Measurements from ENCODE around the gene HOXC9. TPM values are rescaled to one million over a fixed set of nuclear protein-coding genes. Genes with fewer than 3 reads are reported as not detected.

Gene HOXC9
- total and polyA plus RNA-seq, 5 experiments from 2014 or later = not detected

DNA sequence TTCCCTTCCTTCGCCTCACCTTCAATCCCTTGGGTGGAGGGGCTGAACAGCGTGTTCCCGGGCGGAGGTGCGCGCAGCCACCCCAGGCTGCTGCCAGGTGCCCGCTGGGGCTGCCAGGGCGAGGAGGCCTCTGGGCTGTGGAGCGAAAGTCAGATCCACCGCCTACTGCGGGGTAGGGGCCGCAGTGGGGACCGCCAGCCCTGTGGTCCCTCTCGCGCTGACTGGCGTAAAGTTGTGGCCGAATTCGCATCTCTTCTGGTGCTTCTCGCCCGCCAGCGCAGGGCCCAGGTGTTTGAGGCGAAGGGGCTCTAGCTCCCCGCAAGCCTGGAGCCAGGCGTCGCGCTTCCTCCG lies 46.8 kb downstream of the HOXC9 start:
- ATAC-seq = peak; percentile 29 to 39
- POLR2A ChIA-PET = interaction anchor here (0.6 kb wide), 1 partner anchor 468 kb away, joined by 6 read pairs; no protein-coding TSS in a partner anchor
- H3K9me3 Mint-ChIP-seq = no peaks in the 10 kb centered on the region

GRCh38 chr12:54047160-54047963 lies 47.4 kb downstream of the HOXC9 start:
- Mint-ChIP-seq H3K36me3 (peaks cover 0 to 5% (median 4%) of the 10 kb centered on the region in 3 donors), H3K27ac (peak overlapping the region in 1 of 10 donors; percentile 77)

More for the DNA sequence above, 46.8 kb downstream of the HOXC9 start:
- H3K27me3 Mint-ChIP-seq = peaks cover 62 to 100% (median 90%) of the 10 kb centered on the region in 5 donors
- no peak for DNase-seq
- peak overlapping the region in 1 of 10 donors; percentile 77 for H3K27ac Mint-ChIP-seq
- H3K36me3 Mint-ChIP-seq = peaks cover 0 to 5% (median 4%) of the 10 kb centered on the region in 3 donors
- peaks cover 15 to 52% (median 34%) of the 10 kb centered on the region in 4 donors for H3K4me1 Mint-ChIP-seq
- peak overlapping the region; percentile 29 to 78 (median 62) for H3K4me3 Mint-ChIP-seq

GRCh38 chr12:54047964-54048303 lies 48.0 kb downstream of the HOXC9 start:
- no peak for ATAC-seq
- H3K27me3 Mint-ChIP-seq = peaks cover 64 to 100% (median 81%) of the 10 kb centered on the region in 5 donors
- H3K4me3 Mint-ChIP-seq = peak overlapping the region in 7 of 10 donors; percentile 16 to 78 (median 58)
- peaks cover 20 to 63% (median 43%) of the 10 kb centered on the region in 4 donors for H3K4me1 Mint-ChIP-seq
- peaks cover 0 to 5% (median 4%) of the 10 kb centered on the region in 3 donors for H3K36me3 Mint-ChIP-seq
- no peak for DNase-seq
- POLR2A ChIA-PET = interaction anchor here (0.5 kb wide), 1 partner anchor 151 kb away, joined by 7 read pairs; no protein-coding TSS in a partner anchor
- H3K9me3 Mint-ChIP-seq = no peaks in the 10 kb centered on the region
- H3K27ac Mint-ChIP-seq = no peak overlapping the region

More at GRCh38 chr12:54047160-54047963, 47.4 kb downstream of the HOXC9 start:
- Mint-ChIP-seq H3K4me3 (peak overlapping the region; percentile 29 to 78 (median 62)), H3K4me1 (peaks cover 18 to 57% (median 38%) of the 10 kb centered on the region in 4 donors), H3K9me3 (no peaks in the 10 kb centered on the region), H3K27me3 (peaks cover 62 to 100% (median 87%) of the 10 kb centered on the region in 5 donors)
- peak in 1 of 2 donors; percentile 21 for ATAC-seq
- no peak for DNase-seq
- POLR2A ChIA-PET = interaction anchor here (0.5 to 0.6 kb wide), 2 partner anchors 151 to 469 kb away, joined by 6 to 7 read pairs; no protein-coding TSS in a partner anchor

DNA sequence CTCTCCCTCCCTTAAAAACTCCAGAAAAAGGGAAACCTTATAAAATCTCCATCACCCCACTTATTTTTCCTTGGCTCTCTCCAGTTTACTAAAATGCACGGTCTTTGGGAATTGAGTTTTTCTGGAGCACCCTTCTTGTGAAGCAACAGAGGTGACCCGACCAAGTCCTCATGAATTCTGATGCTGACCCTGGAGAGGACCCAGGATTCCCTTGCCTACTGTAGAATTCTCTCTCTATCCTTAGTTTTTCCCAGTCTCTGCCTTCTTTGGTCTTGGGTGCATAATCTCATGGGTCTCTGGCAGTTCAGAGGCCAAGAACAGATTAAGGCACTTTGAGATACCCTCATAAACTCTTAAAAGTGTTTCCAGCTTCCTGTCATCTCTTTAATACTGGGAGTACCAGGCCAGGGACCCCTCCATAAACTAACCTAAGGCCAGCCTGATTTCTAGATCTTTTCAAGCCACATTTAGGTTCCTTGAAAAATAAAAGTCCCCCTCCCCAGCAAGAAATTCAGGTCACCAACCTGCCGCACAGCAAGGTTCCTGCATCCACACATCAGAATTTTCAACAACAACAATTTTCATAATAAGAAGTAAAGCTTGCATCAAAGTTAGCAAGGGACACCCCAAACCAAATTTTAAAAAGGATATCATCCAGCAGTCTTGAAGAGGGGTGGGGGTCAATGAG lies 48.6 kb downstream of the HOXC9 start:
- POLR2A ChIA-PET = no interaction called here
- no peak overlapping the region for H3K27ac Mint-ChIP-seq

DNA sequence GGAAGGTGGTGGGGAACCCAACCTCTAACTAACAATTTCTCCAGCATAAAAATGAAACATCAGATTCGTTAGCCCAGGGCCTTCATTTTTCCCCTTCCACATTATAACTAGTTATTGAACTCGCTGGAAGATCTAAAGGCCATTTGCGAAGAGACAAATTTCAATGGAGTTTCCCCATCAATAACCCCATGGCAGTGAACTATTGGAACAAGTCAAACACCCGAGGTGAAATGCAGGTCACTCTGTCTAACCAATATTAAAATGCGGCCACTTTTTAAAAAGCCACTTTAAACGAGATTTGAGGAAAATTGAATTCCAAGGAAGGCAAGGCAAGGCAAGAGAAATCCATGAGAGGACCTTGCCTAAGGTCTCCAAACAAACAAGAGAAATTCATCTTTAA lies 49.1 kb downstream of the HOXC9 start:
- Mint-ChIP-seq H3K27ac (no peak overlapping the region), H3K36me3 (peaks cover 0 to 5% (median 4%) of the 10 kb centered on the region in 3 donors), H3K27me3 (peaks cover 58 to 94% (median 80%) of the 10 kb centered on the region in 5 donors), H3K4me3 (no peak overlapping the region), H3K9me3 (no peaks in the 10 kb centered on the region), H3K4me1 (peaks cover 18 to 57% (median 46%) of the 10 kb centered on the region in 4 donors)
- POLR2A ChIA-PET = no interaction called here
- ATAC-seq (no peak), DNase-seq (no peak)

More for the DNA sequence above, 48.6 kb downstream of the HOXC9 start:
- Mint-ChIP-seq H3K4me3 (peak overlapping the region in 3 of 10 donors; percentile 18 to 34 (median 24)), H3K27me3 (peaks cover 61 to 97% (median 82%) of the 10 kb centered on the region in 5 donors), H3K4me1 (peaks cover 19 to 62% (median 47%) of the 10 kb centered on the region in 4 donors), H3K9me3 (no peaks in the 10 kb centered on the region), H3K36me3 (peaks cover 0 to 5% (median 4%) of the 10 kb centered on the region in 3 donors)
- DNase-seq = no peak
- no peak for ATAC-seq

- Mint-ChIP-seq H3K27ac (no peak overlapping the region), H3K9me3 (no peaks in the 10 kb centered on the region), H3K27me3 (peaks cover 51 to 94% (median 75%) of the 10 kb centered on the region in 5 donors), H3K4me1 (peaks cover 21 to 61% (median 49%) of the 10 kb centered on the region in 4 donors), H3K36me3 (peaks cover 0 to 5% (median 4%) of the 10 kb centered on the region in 3 donors), H3K4me3 (peak overlapping the region in 6 of 10 donors; percentile 1 to 51 (median 19))
- DNase-seq (no peak), ATAC-seq (no peak)
- POLR2A ChIA-PET = no interaction called here
Observed at GRCh38 chr12:54050482-54050810, 50.5 kb downstream of the HOXC9 start.

- H3K9me3 Mint-ChIP-seq = no peaks in the 10 kb centered on the region
- peaks cover 22 to 60% (median 49%) of the 10 kb centered on the region in 4 donors for H3K4me1 Mint-ChIP-seq
- H3K27ac Mint-ChIP-seq = peak overlapping the region in 2 of 10 donors; percentile 28 to 59
- no peak for DNase-seq
- no peak for ATAC-seq
- peaks cover 0 to 5% (median 4%) of the 10 kb centered on the region in 3 donors for H3K36me3 Mint-ChIP-seq
- POLR2A ChIA-PET = interaction anchor here (0.7 to 1.0 kb wide), 2 partner anchors 18 to 110 kb away, joined by 3 to 4 read pairs; partner anchors contain the start of gene HOXC5
- H3K27me3 Mint-ChIP-seq = peaks cover 48 to 88% (median 76%) of the 10 kb centered on the region in 5 donors
- H3K4me3 Mint-ChIP-seq = peak overlapping the region in 2 of 10 donors; percentile 22 to 37
Observed at GRCh38 chr12:54051026-54051842, 51.3 kb downstream of the HOXC9 start.

DNA sequence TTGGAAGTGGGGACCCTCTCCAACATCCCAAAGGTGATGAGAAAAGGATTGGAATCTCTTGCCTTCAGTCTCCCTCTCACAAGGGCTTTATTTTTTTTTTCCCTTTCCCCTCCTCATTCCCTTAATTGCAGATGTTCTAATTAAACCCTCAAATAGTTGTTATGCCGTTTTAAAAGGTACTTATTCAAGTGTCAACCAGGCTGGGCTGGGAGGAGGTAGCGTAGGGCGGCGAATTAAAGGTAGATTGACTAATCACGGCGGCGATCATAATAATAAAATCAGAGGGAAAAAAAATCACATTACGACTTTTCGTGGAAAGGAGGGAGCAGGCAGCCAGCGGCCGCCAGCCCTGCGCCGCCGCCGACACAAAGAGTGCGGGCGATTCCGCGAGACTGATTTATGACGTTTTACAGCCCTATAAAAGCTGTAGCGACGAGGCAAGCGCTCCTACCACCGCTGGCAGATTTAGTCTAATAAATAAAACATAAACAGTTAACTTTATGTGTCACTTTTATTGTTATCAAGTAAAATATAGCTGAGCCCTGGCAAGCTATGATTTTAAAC lies 52.0 kb downstream of the HOXC9 start:
- DNase-seq (no peak), ATAC-seq (no peak)
- POLR2A ChIA-PET = interaction anchor here (0.7 to 1.8 kb wide), 4 partner anchors 14 to 229 kb away, joined by 3 to 6 read pairs (median 4); partner anchors contain the start of genes HNRNPA1 and HOXC5
- Mint-ChIP-seq H3K36me3 (peaks cover 0 to 5% (median 4%) of the 10 kb centered on the region in 3 donors), H3K27me3 (peaks cover 46 to 83% (median 76%) of the 10 kb centered on the region in 5 donors), H3K27ac (peak overlapping the region in 2 of 10 donors; percentile 24 to 28), H3K9me3 (no peaks in the 10 kb centered on the region), H3K4me1 (peaks cover 20 to 53% (median 46%) of the 10 kb centered on the region in 4 donors), H3K4me3 (peak overlapping the region in 9 of 10 donors; percentile 12 to 91 (median 74))

DNA sequence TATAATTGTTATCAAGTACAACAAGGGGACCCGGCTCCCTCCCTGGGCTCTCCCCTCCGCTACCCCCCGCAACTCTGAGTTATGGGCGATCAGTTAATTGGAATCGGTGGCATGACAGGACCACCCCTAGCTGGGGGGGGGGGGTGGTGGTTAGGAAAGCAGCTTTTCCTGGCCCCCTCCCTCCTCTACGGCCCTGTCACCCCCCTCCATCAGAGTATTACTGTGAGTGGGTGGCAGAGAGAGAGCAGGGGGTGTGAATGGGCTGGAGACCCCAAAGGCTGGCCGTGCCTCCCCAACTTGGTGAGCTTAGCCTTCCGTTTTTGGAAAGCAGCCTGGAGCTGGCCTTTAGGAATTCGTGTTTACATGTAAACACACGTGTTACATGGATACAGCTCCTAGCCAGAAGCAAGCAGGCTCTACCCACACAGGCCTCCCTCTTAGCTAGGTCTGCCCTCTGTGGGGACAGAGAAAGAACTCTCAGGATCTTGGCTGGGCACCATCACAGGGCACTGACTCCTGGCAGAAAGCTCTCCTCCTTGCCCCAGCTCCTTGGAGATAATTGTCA lies 52.6 kb downstream of the HOXC9 start:
- POLR2A ChIA-PET = interaction anchor here (1.0 to 1.8 kb wide), 3 partner anchors 13 to 228 kb away, joined by 4 to 6 read pairs (median 4); partner anchors contain the start of genes HNRNPA1 and HOXC5
- peak overlapping the region; percentile 70 to 92 (median 87) for H3K4me3 Mint-ChIP-seq
- peaks cover 48 to 83% (median 76%) of the 10 kb centered on the region in 5 donors for H3K27me3 Mint-ChIP-seq
- DNase-seq (peak in 1 of 10 donors; percentile 13), ATAC-seq (peak in 1 of 2 donors; percentile 13)
- peak overlapping the region in 9 of 10 donors; percentile 32 to 94 (median 87) for H3K27ac Mint-ChIP-seq
- H3K36me3 Mint-ChIP-seq = peaks cover 0 to 5% (median 4%) of the 10 kb centered on the region in 3 donors
- H3K4me1 Mint-ChIP-seq = peaks cover 18 to 47% (median 43%) of the 10 kb centered on the region in 4 donors
- H3K9me3 Mint-ChIP-seq = no peaks in the 10 kb centered on the region
